Activated naive CD8-positive, alpha-beta T cell treated with anti-CD3 and anti-CD28 coated beads, Interleukin-2, amount 50 U/mL, for 16 hours (primary cell): ENCODE results near the gene MCM8.
"Not testable (repeated sequence)": the region's sequence is repeated elsewhere in the genome, so short reads cannot be mapped to it uniquely, and the experiment has no call there.

Source experiments
- DNase-seq: peaks from one replicate; pipeline ENCODE4 v3.0.0-alpha.2; 2020; ENCODE audit warnings: low read depth, low spot score

Gene MCM8

GRCh38 chr20:6006603-6006949 is 56.1 kb downstream of the MCM8 start:
- no peak for DNase-seq

GRCh38 chr20:6007094-6007528 is 56.7 kb downstream of the MCM8 start:
- DNase-seq = no peak

DNA sequence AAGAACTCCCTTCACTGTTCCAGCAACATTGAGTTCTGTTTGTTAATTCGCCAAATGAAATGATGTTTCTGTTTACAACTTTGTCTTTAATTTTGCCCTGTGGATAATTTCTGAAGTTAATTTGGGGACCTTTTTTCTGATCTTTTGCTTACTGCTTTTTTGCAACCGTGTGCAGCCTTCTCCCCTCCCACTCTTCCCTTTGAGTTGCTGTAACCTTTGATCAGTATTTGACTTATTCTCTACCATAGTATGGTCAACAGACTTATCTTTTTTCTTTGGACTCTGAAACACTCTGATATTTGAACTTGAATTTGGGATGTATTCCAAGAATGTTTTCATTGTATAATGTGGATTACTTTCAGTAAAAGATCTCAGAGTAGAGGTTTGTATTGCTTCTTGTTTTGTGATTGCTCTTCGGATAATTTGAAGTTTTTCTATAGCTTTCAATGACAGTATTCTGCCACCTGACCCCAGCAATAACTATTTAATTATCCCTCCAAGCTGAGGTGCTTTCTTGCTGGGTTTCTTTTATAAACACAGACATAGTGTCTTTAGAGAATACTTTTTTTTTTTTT is 57.2 kb downstream of the MCM8 start:
- DNase-seq = no peak

DNA sequence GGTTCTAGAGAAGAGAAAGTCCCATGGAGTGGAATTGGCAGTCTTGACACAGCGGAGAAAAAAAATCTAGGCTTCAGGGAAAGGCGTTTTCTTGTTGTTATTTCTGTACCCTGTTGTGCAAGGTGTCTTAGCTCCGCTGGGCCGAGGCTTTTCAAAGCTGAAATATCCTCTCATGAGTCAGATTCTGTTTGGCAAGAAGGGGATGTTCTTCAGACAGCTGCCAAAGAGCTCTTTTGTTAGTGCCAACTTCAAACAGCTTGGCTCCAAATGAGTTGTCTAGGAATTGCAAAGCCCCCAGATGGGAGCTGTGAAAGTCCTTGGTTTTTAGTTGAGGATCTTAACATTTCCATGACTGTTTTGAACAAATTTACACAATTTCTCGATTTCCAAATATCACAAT is 57.8 kb downstream of the MCM8 start:
- DNase-seq = no peak

DNA sequence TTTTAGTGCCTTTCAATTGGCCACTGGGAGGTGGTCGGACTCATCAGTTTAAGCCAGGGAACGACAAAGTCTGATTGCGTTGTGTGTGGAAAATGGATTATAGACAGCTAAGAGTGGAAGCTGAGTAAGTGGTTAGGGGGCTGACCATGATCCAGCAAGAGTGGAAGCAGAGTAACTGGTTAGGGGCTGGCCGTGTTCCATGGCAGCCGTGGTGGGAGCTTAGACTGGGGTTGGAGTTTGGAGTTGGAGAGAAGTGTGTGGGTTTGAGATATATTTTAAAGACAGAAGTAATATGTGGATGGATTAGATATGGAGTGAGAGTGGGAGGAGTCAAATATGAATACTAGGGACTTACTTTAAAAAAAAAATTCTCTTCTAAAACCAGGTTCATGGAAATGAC is 61.7 kb downstream of the MCM8 start:
- no peak for DNase-seq

DNA sequence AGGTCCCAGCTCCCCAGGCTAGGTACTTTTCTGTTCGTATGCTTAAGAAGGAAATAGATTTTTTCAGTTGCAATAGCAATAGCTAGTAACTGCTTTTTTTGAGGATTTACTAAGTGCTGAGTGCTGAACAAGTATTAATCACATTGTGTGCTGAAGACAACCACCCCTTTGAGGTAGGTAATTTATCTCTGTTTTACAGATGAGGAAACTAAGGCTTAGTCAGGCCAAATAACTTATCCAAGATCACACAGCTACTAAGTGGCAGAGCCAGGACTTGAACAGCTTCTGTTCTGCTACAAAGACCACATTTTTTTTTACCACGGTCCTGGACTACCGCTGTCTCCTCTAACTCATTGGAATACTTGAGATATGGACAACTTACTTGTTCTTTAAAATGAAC is 63.6 kb downstream of the MCM8 start:
- DNase-seq = no peak

GRCh38 chr20:6014957-6015356 is 64.5 kb downstream of the MCM8 start:
- no peak for DNase-seq

DNA sequence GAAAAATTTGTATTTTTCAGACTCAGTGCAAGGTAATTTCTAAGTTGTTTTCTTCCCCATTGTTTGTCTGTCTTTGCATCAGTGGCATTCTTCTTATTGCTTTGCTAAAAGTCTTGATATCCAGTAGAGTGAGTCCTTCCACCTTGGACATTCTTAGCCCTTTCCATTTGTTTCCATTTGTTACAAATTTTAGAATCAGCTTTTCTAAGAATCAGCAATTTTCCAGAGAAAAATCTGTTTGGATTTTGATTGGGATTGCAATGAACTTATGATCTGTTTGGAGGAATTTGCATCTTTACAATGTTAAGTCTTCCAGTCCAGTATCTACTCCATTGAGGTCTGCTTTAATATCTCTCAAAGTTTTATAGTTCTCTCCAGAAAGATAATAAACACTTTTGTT is 67.0 kb downstream of the MCM8 start:
- no peak for DNase-seq

GRCh38 chr20:6017880-6018279 is 67.4 kb downstream of the MCM8 start:
- no peak for DNase-seq

GRCh38 chr20:6024768-6025167 is 74.3 kb downstream of the MCM8 start:
- DNase-seq = no peak

DNA sequence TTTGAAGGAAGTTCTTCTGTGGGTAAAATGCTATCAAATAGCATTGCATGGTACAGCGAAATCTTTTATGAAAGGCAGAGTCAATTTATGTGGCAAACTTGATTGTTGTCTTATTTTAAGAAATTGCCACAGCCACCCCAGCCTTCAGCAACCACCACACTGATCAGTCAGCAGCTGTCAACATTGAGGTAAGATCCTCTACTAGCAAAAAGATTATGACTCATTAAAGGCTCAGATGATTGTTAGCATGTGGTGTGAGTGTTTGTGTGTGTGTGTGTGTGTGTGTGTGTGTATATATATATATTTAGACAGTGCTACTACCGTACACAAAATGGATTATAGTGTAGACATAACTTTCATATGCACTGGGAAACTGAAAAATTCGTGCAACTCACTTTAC is 75.6 kb downstream of the MCM8 start:
- no peak for DNase-seq

GRCh38 chr20:6028818-6029217 is 78.4 kb downstream of the MCM8 start:
- DNase-seq = no peak

GRCh38 chr20:6029538-6029937 is 79.1 kb downstream of the MCM8 start:
- DNase-seq = no peak

DNA sequence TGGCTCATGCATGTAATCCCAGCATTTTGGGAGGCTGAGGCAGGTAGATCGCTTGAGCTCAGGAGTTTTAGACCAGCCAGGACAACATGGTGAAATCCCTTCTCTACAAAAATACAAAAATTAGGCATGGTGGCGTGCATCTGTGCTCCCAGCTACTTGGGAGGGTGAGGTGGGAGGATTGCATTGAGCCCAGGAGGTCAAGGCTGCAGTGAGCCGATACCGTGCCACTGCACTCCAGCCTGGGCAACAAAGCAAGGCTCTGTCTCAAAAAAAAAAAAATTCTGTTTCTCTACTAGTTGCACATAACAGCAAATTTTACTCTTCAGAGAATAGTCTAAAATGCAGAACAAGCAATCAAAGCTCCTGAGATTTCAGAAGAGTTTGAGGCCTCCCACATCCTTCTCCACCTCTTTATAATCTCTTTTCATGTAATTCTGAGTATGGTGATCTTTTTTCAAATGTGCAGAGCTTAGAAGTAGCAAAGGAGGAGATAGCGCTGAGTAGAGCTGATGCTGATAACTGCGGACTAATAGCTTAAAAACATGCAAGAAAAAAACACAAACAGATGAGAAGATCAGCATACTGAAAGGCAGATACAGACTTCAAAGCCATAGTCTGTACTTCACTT is 80.1 kb downstream of the MCM8 start:
- no peak for DNase-seq

- not testable (repeated sequence) for DNase-seq
Observed at GRCh38 chr20:6032907-6033306, 82.5 kb downstream of the MCM8 start.

- DNase-seq = no peak
Observed at GRCh38 chr20:6034134-6034969, 83.9 kb downstream of the MCM8 start.

DNA sequence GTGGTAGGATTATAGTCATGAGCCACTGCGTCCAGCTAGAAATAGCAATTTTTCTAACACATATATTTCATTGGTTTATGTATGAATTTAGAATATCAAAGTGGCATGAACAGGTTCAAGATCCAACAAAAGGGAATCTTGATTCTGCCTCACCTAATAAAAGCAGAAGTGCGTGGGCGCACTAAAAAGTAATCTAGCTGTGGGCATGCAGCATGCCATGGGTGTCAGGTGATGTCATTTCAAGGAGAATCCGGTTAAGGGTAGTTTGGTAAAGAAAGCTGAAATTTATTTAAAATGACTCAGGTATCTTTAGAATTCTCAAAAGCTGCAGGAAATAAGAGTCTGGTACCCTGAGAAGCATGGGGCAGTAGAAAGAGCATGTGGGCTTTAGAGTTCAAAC is 85.8 kb downstream of the MCM8 start:
- no peak for DNase-seq

DNA sequence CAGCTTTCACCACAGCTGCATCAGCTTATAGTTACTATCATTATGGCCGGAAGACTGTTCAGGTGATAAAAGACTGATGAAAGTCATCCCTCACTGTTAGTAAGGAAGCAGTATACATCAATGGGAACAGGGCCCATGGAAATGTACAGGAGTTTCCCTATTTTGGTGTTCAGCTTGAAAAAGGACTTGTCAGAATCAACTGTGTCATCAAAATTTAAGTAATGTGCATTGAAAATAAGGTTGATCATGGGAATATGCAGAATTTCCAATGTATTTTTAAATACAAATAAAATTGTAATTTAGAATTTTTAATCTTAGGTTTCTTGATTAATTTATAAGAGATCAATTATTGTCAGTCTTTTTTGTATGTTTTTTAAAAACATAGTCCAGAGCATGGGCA is 86.6 kb downstream of the MCM8 start:
- no peak for DNase-seq

DNA sequence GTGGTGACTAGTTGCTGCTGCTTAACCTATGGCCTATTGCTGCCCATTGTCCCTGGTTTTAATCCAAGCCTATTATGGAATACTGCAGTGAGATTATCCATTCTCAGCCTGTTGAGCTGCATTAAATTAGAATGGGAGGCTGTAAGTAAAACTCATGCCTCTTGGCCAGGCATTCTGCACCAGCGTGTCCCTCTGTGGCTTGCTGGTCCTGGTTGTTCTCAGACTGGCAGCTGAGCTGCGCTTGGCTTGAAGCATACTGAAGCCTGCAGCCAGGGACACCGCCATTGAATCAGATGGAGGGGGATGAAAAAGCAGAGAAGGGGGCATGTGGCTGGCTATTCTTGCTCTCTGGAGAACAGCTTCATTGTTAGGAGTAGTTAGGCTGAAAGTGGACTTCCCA is 87.8 kb downstream of the MCM8 start:
- no peak for DNase-seq

DNA sequence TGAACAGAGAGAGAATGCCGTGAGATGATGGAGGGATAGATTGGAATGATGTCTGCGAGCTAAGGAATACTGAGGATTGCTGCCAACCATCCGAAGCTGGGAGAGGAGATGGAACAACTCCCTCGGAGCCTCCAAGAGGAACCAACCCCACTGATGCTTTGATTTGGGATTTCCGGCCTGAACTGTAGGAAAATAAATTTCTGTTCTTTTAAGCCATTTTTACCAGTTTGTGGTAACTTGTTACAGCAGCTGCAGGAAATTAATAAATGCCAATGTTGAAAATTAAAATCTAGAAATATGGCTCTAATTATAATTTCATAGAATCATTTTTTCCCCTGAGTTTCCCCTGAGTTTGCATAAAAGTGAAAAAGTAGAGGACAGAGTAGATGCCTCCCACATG is 89.3 kb downstream of the MCM8 start:
- no peak for DNase-seq

DNA sequence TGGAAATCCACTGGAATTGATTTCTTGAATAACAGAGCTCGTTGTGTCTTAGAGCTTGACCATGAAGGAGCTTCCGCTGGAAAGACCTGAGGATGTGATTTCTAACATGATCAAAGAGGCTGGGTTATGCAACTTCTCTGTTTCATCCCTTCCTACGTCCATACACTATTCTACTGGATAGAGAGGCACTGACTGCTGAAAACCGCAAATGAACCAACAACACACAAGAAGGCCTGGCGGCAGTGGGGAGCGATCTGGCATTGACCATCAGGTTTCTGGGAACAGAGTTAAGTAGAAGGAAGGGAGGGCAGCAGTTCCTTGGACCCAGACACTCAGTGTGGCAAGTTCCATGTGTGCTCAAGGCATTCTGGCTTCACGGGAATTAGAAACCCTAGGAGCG is 90.1 kb downstream of the MCM8 start:
- DNase-seq = no peak

GRCh38 chr20:6040958-6041807 is 90.7 kb downstream of the MCM8 start:
- no peak for DNase-seq
